GM12872 (cell line): ENCODE data around the gene LTBP4.

Experiments
- TF ChIP-seq, protein P1 (sequence below): IDR thresholded peaks from 3 replicates; pipeline ENCODE4 v1.5.1; 2011; ENCODE audit warnings: low read depth, mild to moderate bottlenecking, low read length, moderate library complexity; ENCODE audit not compliant: insufficient read depth

Gene LTBP4

DNA sequence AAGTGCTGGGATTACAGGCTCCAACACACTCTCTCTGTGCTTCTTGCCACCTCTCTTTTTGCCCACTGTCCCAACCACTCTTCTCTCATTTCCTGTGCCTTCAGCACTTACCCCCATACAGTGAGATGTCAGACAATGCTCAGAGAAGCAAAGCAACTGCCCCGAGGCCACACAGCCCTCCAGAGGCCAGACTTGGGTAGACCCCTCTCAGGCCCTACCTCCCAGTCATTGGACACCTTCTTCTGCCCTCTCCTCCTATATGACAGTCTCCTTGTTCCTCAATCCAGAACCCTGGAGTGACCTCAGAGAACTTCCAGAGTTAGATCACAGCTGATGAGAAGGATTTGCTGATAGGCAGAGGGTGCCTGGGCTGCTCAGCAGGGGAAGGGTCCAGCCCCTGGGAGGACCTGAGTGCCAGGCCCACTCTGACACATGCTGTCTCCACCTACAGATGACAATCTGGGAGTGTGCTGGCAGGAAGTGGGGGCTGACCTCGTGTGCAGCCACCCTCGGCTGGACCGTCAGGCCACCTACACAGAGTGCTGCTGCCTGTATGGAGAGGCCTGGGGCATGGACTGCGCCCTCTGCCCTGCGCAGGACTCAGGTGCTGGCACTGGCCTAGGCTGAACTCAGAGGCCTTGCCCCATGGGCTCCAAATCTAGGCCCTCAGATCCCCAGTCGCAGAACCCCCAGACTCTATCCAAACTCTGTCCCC is 24.4 kb downstream of the LTBP4 start:
- TF ChIP-seq, protein P1, sequence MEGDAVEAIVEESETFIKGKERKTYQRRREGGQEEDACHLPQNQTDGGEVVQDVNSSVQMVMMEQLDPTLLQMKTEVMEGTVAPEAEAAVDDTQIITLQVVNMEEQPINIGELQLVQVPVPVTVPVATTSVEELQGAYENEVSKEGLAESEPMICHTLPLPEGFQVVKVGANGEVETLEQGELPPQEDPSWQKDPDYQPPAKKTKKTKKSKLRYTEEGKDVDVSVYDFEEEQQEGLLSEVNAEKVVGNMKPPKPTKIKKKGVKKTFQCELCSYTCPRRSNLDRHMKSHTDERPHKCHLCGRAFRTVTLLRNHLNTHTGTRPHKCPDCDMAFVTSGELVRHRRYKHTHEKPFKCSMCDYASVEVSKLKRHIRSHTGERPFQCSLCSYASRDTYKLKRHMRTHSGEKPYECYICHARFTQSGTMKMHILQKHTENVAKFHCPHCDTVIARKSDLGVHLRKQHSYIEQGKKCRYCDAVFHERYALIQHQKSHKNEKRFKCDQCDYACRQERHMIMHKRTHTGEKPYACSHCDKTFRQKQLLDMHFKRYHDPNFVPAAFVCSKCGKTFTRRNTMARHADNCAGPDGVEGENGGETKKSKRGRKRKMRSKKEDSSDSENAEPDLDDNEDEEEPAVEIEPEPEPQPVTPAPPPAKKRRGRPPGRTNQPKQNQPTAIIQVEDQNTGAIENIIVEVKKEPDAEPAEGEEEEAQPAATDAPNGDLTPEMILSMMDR: no peak

DNA sequence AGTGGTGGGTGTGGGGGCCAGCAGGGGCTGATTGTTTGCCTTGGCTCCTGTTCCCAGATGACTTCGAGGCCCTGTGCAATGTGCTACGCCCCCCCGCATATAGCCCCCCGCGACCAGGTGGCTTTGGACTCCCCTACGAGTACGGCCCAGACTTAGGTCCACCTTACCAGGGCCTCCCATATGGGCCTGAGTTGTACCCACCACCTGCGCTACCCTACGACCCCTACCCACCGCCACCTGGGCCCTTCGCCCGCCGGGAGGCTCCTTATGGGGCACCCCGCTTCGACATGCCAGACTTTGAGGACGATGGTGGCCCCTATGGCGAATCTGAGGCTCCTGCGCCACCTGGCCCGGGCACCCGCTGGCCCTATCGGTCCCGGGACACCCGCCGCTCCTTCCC is 25.7 kb downstream of the LTBP4 start:
- TF ChIP-seq, protein P1: no peak

GRCh38 chr19:40627486-40628279 is 26.5 kb downstream of the LTBP4 start:
- TF ChIP-seq, protein P1: no peak

DNA sequence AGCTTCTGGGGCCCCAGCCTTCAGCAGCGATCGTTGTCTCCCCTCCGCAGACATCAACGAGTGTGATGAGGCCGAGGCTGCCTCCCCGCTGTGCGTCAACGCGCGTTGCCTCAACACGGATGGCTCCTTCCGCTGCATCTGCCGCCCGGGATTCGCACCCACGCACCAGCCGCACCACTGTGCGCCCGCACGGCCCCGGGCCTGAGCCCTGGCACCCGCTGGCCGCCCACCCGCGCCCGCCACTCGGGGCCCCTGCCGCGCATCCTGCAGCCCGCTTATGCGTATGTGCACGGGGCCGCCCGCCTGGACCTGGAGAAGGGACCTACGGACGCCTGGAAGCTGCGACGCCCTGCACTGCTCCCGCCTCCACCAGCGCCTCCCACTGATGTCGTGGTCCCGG is 28.2 kb downstream of the LTBP4 start:
- TF ChIP-seq, protein P1: no peak

GRCh38 chr19:40630571-40631160 is 29.5 kb downstream of the LTBP4 start:
- TF ChIP-seq, protein P1: no peak

- TF ChIP-seq, protein P1: no peak
Observed at GRCh38 chr19:40632311-40633036, 31.3 kb downstream of the LTBP4 start.

DNA sequence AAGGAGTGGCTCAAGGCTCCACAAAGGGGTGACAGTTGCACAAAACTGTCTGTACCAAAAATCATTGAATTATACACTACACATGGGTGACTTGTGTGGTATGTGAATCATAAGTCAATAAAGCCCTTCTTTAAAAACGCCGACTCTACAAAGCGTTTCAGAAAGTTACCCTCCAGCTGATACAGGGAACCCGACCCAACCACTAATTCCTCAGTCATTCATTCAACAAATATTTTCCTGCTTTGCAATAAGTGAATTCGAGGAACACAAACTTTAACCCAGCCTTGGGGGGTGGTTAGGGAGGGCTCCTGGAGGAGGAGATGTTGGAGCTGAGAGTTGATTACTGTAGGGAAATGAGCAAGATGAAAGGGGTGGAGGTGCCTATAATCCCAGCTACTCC is 32.0 kb downstream of the LTBP4 start:
- TF ChIP-seq, protein P1: no peak
